HCT116 (cell line): Measurements from ENCODE around the gene RHEX. TPM values are rescaled to one million over a fixed set of nuclear protein-coding genes. Genes with fewer than 3 reads are reported as not detected.

Experiments used
- ATAC-seq: fragments of 200-7000 bp; cut with Tn5 transposase; 2 replicates; pipeline ENCODE4 v1.9.1; 2020; ENCODE audit warnings: mild to moderate bottlenecking, moderate library complexity
- BruUV-seq: library from RNA; stranded (reverse); fragments of 400-500 nt; replicated peaks from 2 replicates; lab custom pipeline; 2021; lab: Mats Ljungman, UMichigan
- CTCF ChIA-PET: fragments of 300-600 bp; sonication (Branson Sonifier 250); formaldehyde crosslinking; loops from one replicate; lab custom pipeline; 2021; ENCODE audit warnings: antibody characterized with exemption; lab: Charles Lee
- POLR2A ChIA-PET: fragments of 300-600, 350-600 bp; sonication (Branson Sonifier 250); formaldehyde crosslinking; loops from one replicate; lab custom pipeline; 2021; ENCODE audit warnings: antibody characterized with exemption; lab: Charles Lee
- RAD21 ChIA-PET, 2 experiments: fragments of 300-600 bp; sonication (Branson Sonifier 250); formaldehyde crosslinking; loops; one replicate each; lab custom pipeline; 2023; ENCODE audit warnings: low total read pairs in 2 of 2; ENCODE audit not compliant: uncharacterized antibody in 2 of 2, unreplicated experiment in 2 of 2, low non-redundant PET in 1 of 2; lab: Charles Lee
- DNase-seq: peaks from one replicate; pipeline ENCODE4 v3.0.0-alpha.2; 2010; ENCODE audit warnings: low read depth, low spot score
- H2AFZ ChIP-seq: fragments of 200-600 bp; shearing (Covaris generic), sonication (generic); 2 replicates; pipeline ENCODE4 v1.6.1; 2017; ENCODE audit warnings: low read depth, mixed run types, mixed read lengths, antibody characterized with exemption, low read length; ENCODE audit not compliant: poor library complexity, severe bottlenecking
- H3K27ac ChIP-seq: 2 replicates; pipeline ENCODE4 v1.5.1; 2012; ENCODE audit warnings: low read depth, low read length
- H3K27me3 ChIP-seq: fragments of 200-600 bp; sonication (generic); 2 replicates; pipeline ENCODE4 v1.6.1; 2016; ENCODE audit warnings: mixed run types, low read length, mixed read lengths; ENCODE audit not compliant: insufficient read depth
- H3K36me3 ChIP-seq, 2 experiments: fragments of 200-500 bp in 1 of 2; fragments of 200-600 bp in 1 of 2; sonication (Bioruptor generic) in 1 of 2; sonication (generic) in 1 of 2; 2 replicates each; pipeline versions ENCODE4 v1.5.1 to v1.6.1; 2014 to 2016; ENCODE audit warnings: low read length in 2 of 2, inconsistent platforms in 1 of 2, mixed read lengths in 1 of 2, mixed run types in 1 of 2; ENCODE audit not compliant: insufficient read depth in 2 of 2, control insufficient read depth in 1 of 2
- H3K4me1 ChIP-seq, 2 experiments: fragments of 200-600 bp in 1 of 2; sonication (generic) in 1 of 2; 2 replicates each; pipeline versions ENCODE4 v1.5.1 to v1.6.1; 2012 to 2017; ENCODE audit warnings: low read length in 2 of 2, inconsistent platforms in 1 of 2, mild to moderate bottlenecking in 1 of 2, mixed read lengths in 1 of 2, mixed run types in 1 of 2, moderate library complexity in 1 of 2; ENCODE audit not compliant: insufficient read depth in 2 of 2, control insufficient read depth in 1 of 2
- H3K4me2 ChIP-seq: fragments of 200-600 bp; sonication (generic); 2 replicates; pipeline ENCODE4 v1.6.1; 2017; ENCODE audit warnings: mixed run types, low read length, mixed read lengths
- H3K4me3 ChIP-seq, 2 experiments: fragments of 200-600 bp in 1 of 2; sonication (generic) in 1 of 2; replicated peaks in 1 of 2; 2 replicates each; pipeline ENCODE4 v1.5.1; 2011 to 2016; ENCODE audit warnings: low read length in 2 of 2, control low read depth in 1 of 2, low read depth in 1 of 2, mild to moderate bottlenecking in 1 of 2, mixed read lengths in 1 of 2, mixed run types in 1 of 2
- H3K79me2 ChIP-seq: fragments of 200-600 bp; sonication (generic); 2 replicates; pipeline ENCODE4 v1.6.1; 2017; ENCODE audit warnings: mild to moderate bottlenecking, mixed run types, low read length, moderate library complexity, mixed read lengths; ENCODE audit not compliant: insufficient read depth
- H3K9ac ChIP-seq: fragments of 200-600 bp; sonication (generic); 2 replicates; pipeline ENCODE4 v1.6.1; 2016; ENCODE audit warnings: low read length, mixed read lengths
- H3K9me2 ChIP-seq: fragments of 200-600 bp; sonication (generic), shearing (Covaris generic); 2 replicates; pipeline ENCODE4 v1.6.1; 2017; ENCODE audit warnings: mixed run types, mild to moderate bottlenecking, moderate library complexity; ENCODE audit not compliant: insufficient read depth
- H3K9me3 ChIP-seq, 2 experiments: fragments of 200-500 bp in 1 of 2; fragments of 200-600 bp in 1 of 2; sonication (Bioruptor generic) in 1 of 2; sonication (generic) in 1 of 2; 2 replicates each; pipeline ENCODE4 v1.6.1; 2014 to 2017; ENCODE audit warnings: low read length in 2 of 2, mixed read lengths in 2 of 2, inconsistent platforms in 1 of 2, low read depth in 1 of 2, mild to moderate bottlenecking in 1 of 2, mixed run types in 1 of 2, moderate library complexity in 1 of 2; ENCODE audit not compliant: control insufficient read depth in 1 of 2, insufficient read depth in 1 of 2
- H4K20me1 ChIP-seq: fragments of 200-600 bp; sonication (generic), shearing (Covaris generic); 2 replicates; pipeline ENCODE4 v1.6.1; 2017; ENCODE audit warnings: mixed run types, mild to moderate bottlenecking, moderate library complexity; ENCODE audit not compliant: insufficient read depth
- CBX3 ChIP-seq: IDR thresholded peaks from 2 replicates; pipeline ENCODE4 v1.6.1; 2012; ENCODE audit warnings: low read depth
- CEBPB ChIP-seq: IDR thresholded peaks from 2 replicates; pipeline ENCODE4 v1.6.1; 2012; ENCODE audit warnings: low read depth
- EGR1 ChIP-seq: IDR thresholded peaks from 2 replicates; pipeline ENCODE4 v1.6.1; 2012; ENCODE audit warnings: low read depth
- EZH2 ChIP-seq: fragments of 200-600 bp; sonication (generic); IDR thresholded peaks from 2 replicates; pipeline ENCODE4 v1.6.1; 2017; ENCODE audit warnings: antibody characterized with exemption, mixed run types
- EZH2phosphoT487 ChIP-seq: fragments of 200-600 bp; IDR thresholded peaks from 2 replicates; pipeline ENCODE4 v1.6.1; 2018; ENCODE audit warnings: antibody characterized with exemption, borderline replicate concordance
- JUND ChIP-seq: IDR thresholded peaks from 2 replicates; pipeline ENCODE4 v1.6.1; 2012
- POLR2A ChIP-seq: IDR thresholded peaks from 2 replicates; pipeline ENCODE4 v1.7.0; 2011; ENCODE audit warnings: borderline replicate concordance; ENCODE audit not compliant: insufficient read depth, insufficient read length; ENCODE audit errors: extremely low read depth
- RAD21 ChIP-seq: IDR thresholded peaks from 2 replicates; pipeline ENCODE4 v1.6.1; 2012; ENCODE audit warnings: low read depth, mild to moderate bottlenecking
- SIN3A ChIP-seq: IDR thresholded peaks from 2 replicates; pipeline ENCODE4 v1.6.1; 2012; ENCODE audit warnings: low read depth
- SP1 ChIP-seq: IDR thresholded peaks from 2 replicates; pipeline ENCODE4 v1.6.1; 2012; ENCODE audit warnings: low read depth
- TCF7L2 ChIP-seq: IDR thresholded peaks from 2 replicates; pipeline ENCODE4 v1.7.0; 2011; ENCODE audit warnings: borderline replicate concordance, inconsistent platforms; ENCODE audit not compliant: insufficient read depth, insufficient read length; ENCODE audit errors: extremely low read depth
- YY1 ChIP-seq: IDR thresholded peaks from 2 replicates; pipeline ENCODE4 v1.6.1; 2011; ENCODE audit warnings: low read length, low read depth, moderate library complexity, mild to moderate bottlenecking; ENCODE audit not compliant: insufficient replicate concordance; ENCODE audit errors: extremely low read depth
- ZFX ChIP-seq: fragments of 450-650 bp; IDR thresholded peaks from 2 replicates; pipeline ENCODE4 v1.6.1; 2017
- intact Hi-C: fragments of 100-400 bp; cut with micrococcal nuclease; formaldehyde crosslinking; loops from 2 replicates; pipeline ENCODE4 v1.10.0; 2022
- total RNA-seq: library from RNA; stranded (reverse); gene quantifications from one replicate; pipeline ENCODE4 v1.2.1, GENCODE V29; 2021; ENCODE audit not compliant: unreplicated experiment
- TF ChIP-seq, protein P1 (sequence below): IDR thresholded peaks from 2 replicates; pipeline ENCODE4 v1.6.1; 2012
- TF ChIP-seq, protein P2 (sequence below): IDR thresholded peaks from 2 replicates; pipeline ENCODE4 v1.6.1; 2012; ENCODE audit warnings: low read depth
- TF ChIP-seq, protein P3 (sequence below): IDR thresholded peaks from 2 replicates; pipeline ENCODE4 v1.6.1; 2011; ENCODE audit warnings: mild to moderate bottlenecking, low read length, moderate library complexity; ENCODE audit not compliant: insufficient replicate concordance; ENCODE audit errors: extremely low read depth
- TF ChIP-seq, protein P4 (sequence below): IDR thresholded peaks from 2 replicates; pipeline ENCODE4 v1.6.1; 2012
- TF ChIP-seq, protein P5 (sequence below), 3 experiments: fragments of 200-600 bp in 1 of 3; sonication (generic) in 1 of 3; IDR thresholded peaks in 2 of 3; conservative IDR thresholded peaks in 1 of 3; 2 replicates each; pipeline ENCODE4 v1.5.1; 2012 to 2017; ENCODE audit warnings: low read depth in 2 of 3, low read length in 2 of 3, antibody characterized with exemption in 1 of 3, borderline replicate concordance in 1 of 3, control low read depth in 1 of 3, mild to moderate bottlenecking in 1 of 3, mixed read lengths in 1 of 3, mixed run types in 1 of 3, moderate library complexity in 1 of 3; ENCODE audit not compliant: insufficient read depth in 1 of 3

RHEX gene
- total RNA-seq, 1 experiment from 2014 or later: not detected

DNA sequence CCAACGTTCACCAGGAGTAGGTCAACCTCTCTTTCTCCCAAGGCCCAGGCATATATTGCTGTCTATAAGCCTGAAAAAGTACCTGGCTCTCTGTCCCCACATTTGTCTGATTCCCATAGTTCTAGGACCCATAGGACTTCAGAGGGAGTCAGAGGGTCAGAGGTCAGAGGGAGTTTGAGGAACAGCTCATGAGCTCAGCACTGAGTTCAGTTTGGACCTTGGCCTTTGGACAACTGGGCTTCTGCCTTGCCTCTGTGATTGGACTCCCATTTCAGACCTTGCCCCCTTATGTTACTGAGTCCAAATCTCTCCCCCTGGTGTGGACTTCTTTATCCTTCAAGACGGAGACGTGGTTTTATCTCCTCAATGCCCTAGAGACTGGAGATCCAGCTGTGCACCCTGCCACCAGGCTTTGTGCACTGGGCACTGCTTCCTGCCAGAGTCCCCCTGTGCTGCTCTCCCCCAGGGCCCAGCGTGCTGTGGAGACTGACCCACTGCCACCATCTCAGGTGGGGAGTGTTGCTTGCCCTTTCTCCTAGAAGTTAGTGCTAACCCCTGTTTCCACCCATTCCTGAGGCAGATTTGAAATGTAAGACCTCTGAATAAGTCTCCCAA is 32.5 kb upstream of the RHEX start:
- no peak overlapping the region for H3K9ac ChIP-seq
- peaks cover 5 to 18% of the 10 kb centered on the region in 2 experiments; a peak in 2 of 4 replicates for H3K4me1 ChIP-seq
- no TSS peak for BruUV-seq
- H4K20me1 ChIP-seq: no peaks in the 10 kb centered on the region
- no peaks in the 10 kb centered on the region for H3K27me3 ChIP-seq
- RAD21 ChIA-PET: no interaction called here
- H3K36me3 ChIP-seq: no peaks in the 10 kb centered on the region
- no peak overlapping the region for H3K4me2 ChIP-seq
- CTCF ChIA-PET: interaction anchor here (1.8 kb wide), 1 partner anchor 10 kb away, joined by 6 read pairs; no protein-coding TSS in a partner anchor
- intact Hi-C loops: no loop called here
- POLR2A ChIA-PET: no interaction called here
- no peaks in the 10 kb centered on the region for H3K9me3 ChIP-seq
- ATAC-seq: no peak
- no peak overlapping the region for H3K27ac ChIP-seq
- no peaks in the 10 kb centered on the region for H3K9me2 ChIP-seq
- H3K79me2 ChIP-seq: no peaks in the 10 kb centered on the region
- H2AFZ ChIP-seq: no peak overlapping the region
- H3K4me3 ChIP-seq: no peak overlapping the region
- DNase-seq: no peak
- TF ChIP-seq, protein P1, sequence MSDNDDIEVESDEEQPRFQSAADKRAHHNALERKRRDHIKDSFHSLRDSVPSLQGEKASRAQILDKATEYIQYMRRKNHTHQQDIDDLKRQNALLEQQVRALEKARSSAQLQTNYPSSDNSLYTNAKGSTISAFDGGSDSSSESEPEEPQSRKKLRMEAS: no peak
- TF ChIP-seq CBX3 (no peak), POLR2A (no peak), EZH2 (no peak), YY1 (no peak), EZH2phosphoT487 (no peak), EGR1 (no peak), SIN3A (no peak), CEBPB (no peak), SP1 (no peak), RAD21 (no peak), JUND (no peak), TCF7L2 (no peak), ZFX (no peak)
- TF ChIP-seq, protein P2, sequence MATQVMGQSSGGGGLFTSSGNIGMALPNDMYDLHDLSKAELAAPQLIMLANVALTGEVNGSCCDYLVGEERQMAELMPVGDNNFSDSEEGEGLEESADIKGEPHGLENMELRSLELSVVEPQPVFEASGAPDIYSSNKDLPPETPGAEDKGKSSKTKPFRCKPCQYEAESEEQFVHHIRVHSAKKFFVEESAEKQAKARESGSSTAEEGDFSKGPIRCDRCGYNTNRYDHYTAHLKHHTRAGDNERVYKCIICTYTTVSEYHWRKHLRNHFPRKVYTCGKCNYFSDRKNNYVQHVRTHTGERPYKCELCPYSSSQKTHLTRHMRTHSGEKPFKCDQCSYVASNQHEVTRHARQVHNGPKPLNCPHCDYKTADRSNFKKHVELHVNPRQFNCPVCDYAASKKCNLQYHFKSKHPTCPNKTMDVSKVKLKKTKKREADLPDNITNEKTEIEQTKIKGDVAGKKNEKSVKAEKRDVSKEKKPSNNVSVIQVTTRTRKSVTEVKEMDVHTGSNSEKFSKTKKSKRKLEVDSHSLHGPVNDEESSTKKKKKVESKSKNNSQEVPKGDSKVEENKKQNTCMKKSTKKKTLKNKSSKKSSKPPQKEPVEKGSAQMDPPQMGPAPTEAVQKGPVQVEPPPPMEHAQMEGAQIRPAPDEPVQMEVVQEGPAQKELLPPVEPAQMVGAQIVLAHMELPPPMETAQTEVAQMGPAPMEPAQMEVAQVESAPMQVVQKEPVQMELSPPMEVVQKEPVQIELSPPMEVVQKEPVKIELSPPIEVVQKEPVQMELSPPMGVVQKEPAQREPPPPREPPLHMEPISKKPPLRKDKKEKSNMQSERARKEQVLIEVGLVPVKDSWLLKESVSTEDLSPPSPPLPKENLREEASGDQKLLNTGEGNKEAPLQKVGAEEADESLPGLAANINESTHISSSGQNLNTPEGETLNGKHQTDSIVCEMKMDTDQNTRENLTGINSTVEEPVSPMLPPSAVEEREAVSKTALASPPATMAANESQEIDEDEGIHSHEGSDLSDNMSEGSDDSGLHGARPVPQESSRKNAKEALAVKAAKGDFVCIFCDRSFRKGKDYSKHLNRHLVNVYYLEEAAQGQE: no peak
- TF ChIP-seq, protein P3, sequence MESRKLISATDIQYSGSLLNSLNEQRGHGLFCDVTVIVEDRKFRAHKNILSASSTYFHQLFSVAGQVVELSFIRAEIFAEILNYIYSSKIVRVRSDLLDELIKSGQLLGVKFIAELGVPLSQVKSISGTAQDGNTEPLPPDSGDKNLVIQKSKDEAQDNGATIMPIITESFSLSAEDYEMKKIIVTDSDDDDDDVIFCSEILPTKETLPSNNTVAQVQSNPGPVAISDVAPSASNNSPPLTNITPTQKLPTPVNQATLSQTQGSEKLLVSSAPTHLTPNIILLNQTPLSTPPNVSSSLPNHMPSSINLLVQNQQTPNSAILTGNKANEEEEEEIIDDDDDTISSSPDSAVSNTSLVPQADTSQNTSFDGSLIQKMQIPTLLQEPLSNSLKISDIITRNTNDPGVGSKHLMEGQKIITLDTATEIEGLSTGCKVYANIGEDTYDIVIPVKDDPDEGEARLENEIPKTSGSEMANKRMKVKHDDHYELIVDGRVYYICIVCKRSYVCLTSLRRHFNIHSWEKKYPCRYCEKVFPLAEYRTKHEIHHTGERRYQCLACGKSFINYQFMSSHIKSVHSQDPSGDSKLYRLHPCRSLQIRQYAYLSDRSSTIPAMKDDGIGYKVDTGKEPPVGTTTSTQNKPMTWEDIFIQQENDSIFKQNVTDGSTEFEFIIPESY: no peak
- TF ChIP-seq, protein P4, sequence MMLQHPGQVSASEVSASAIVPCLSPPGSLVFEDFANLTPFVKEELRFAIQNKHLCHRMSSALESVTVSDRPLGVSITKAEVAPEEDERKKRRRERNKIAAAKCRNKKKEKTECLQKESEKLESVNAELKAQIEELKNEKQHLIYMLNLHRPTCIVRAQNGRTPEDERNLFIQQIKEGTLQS: no peak
- TF ChIP-seq, protein P5, sequence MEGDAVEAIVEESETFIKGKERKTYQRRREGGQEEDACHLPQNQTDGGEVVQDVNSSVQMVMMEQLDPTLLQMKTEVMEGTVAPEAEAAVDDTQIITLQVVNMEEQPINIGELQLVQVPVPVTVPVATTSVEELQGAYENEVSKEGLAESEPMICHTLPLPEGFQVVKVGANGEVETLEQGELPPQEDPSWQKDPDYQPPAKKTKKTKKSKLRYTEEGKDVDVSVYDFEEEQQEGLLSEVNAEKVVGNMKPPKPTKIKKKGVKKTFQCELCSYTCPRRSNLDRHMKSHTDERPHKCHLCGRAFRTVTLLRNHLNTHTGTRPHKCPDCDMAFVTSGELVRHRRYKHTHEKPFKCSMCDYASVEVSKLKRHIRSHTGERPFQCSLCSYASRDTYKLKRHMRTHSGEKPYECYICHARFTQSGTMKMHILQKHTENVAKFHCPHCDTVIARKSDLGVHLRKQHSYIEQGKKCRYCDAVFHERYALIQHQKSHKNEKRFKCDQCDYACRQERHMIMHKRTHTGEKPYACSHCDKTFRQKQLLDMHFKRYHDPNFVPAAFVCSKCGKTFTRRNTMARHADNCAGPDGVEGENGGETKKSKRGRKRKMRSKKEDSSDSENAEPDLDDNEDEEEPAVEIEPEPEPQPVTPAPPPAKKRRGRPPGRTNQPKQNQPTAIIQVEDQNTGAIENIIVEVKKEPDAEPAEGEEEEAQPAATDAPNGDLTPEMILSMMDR (IDR thresholded peaks at IDR 0.05 in 2 of 3, conservative IDR thresholded peaks at IDR 0.05 in 1 of 3; ENCODE audit: borderline replicate concordance in 1 of 3, insufficient read depth in 1 of 3, low read depth in 2 of 3, low read length in 2 of 3): no peak
